ENCODE data around the gene TRPV6.

DNA sequence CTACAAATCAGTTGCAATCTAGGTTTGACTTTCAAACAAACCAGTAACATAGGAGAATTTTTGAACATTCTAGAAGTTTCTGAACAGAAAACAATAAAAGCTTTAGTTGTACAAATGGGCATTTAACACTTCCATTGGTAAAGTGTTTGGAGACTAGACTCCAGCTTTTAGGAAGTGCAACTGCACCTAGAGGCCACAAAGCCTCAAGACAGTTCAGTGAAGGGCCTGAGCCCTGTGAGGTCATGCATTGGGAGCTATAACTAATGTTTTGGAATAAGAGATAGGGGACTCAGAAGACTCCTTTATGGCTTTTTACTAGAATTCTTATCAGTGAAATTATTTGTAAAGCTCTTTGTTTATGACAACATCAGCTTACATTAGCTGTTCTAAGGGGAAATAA, 33.6 kb downstream of the TRPV6 start:
- TF ChIP-seq EZH2 (IDR thresholded peaks at IDR 0.05; ENCODE audit: low read depth, unreplicated experiment), result no peak
- TF ChIP-seq POLR2AphosphoS5 (IDR thresholded peaks at IDR 0.05; ENCODE audit: low read depth), result no peak
- TF ChIP-seq, protein P1, sequence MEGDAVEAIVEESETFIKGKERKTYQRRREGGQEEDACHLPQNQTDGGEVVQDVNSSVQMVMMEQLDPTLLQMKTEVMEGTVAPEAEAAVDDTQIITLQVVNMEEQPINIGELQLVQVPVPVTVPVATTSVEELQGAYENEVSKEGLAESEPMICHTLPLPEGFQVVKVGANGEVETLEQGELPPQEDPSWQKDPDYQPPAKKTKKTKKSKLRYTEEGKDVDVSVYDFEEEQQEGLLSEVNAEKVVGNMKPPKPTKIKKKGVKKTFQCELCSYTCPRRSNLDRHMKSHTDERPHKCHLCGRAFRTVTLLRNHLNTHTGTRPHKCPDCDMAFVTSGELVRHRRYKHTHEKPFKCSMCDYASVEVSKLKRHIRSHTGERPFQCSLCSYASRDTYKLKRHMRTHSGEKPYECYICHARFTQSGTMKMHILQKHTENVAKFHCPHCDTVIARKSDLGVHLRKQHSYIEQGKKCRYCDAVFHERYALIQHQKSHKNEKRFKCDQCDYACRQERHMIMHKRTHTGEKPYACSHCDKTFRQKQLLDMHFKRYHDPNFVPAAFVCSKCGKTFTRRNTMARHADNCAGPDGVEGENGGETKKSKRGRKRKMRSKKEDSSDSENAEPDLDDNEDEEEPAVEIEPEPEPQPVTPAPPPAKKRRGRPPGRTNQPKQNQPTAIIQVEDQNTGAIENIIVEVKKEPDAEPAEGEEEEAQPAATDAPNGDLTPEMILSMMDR (conservative IDR thresholded peaks at IDR 0.05; ENCODE audit: low read depth in 2 of 2), result no peak
- no peak for TF ChIP-seq EZH2phosphoT487 (IDR thresholded peaks at IDR 0.05; ENCODE audit: unreplicated experiment)
- no peak for TF ChIP-seq ZNF114 (CRISPR knock-in tag; IDR thresholded peaks at IDR 0.05)
- no peak for TF ChIP-seq CREB1 (CRISPR knock-in tag; IDR thresholded peaks at IDR 0.05; ENCODE audit: low read depth)
- TF ChIP-seq, protein P2, sequence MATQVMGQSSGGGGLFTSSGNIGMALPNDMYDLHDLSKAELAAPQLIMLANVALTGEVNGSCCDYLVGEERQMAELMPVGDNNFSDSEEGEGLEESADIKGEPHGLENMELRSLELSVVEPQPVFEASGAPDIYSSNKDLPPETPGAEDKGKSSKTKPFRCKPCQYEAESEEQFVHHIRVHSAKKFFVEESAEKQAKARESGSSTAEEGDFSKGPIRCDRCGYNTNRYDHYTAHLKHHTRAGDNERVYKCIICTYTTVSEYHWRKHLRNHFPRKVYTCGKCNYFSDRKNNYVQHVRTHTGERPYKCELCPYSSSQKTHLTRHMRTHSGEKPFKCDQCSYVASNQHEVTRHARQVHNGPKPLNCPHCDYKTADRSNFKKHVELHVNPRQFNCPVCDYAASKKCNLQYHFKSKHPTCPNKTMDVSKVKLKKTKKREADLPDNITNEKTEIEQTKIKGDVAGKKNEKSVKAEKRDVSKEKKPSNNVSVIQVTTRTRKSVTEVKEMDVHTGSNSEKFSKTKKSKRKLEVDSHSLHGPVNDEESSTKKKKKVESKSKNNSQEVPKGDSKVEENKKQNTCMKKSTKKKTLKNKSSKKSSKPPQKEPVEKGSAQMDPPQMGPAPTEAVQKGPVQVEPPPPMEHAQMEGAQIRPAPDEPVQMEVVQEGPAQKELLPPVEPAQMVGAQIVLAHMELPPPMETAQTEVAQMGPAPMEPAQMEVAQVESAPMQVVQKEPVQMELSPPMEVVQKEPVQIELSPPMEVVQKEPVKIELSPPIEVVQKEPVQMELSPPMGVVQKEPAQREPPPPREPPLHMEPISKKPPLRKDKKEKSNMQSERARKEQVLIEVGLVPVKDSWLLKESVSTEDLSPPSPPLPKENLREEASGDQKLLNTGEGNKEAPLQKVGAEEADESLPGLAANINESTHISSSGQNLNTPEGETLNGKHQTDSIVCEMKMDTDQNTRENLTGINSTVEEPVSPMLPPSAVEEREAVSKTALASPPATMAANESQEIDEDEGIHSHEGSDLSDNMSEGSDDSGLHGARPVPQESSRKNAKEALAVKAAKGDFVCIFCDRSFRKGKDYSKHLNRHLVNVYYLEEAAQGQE (IDR thresholded peaks at IDR 0.05; ENCODE audit: unreplicated experiment), result no peak
- TF ChIP-seq JUNB (IDR thresholded peaks at IDR 0.05; ENCODE audit: unreplicated experiment), result no peak
- no peak for TF ChIP-seq NANOG (IDR thresholded peaks at IDR 0.05; ENCODE audit: borderline replicate concordance)
- TF ChIP-seq ZNF331 (CRISPR knock-in tag; IDR thresholded peaks at IDR 0.05; ENCODE audit: low read depth), result no peak

Data from GM23338 (cell line).